ENCODE results near the gene HSPA9.

The HSPA9 gene

GRCh38 chr5:138545919-138546562 lies 29.2 kb downstream of the HSPA9 start:
- TF ChIP-seq SIN3A (IDR thresholded peaks at IDR 0.05; ENCODE audit: borderline replicate concordance, insufficient read depth, low read length) (no peak), POLR2AphosphoS5 (IDR thresholded peaks at IDR 0.05; ENCODE audit: low read depth, low read length) (no peak), TAF1 (IDR thresholded peaks at IDR 0.05; ENCODE audit: borderline replicate concordance, insufficient read depth, low read length) (no peak), FOXP2 (optimal IDR thresholded peaks at IDR 0.05; ENCODE audit: borderline replicate concordance, extremely low read depth, extremely low read length, insufficient read depth) (no peak)
- TF ChIP-seq, protein P1, sequence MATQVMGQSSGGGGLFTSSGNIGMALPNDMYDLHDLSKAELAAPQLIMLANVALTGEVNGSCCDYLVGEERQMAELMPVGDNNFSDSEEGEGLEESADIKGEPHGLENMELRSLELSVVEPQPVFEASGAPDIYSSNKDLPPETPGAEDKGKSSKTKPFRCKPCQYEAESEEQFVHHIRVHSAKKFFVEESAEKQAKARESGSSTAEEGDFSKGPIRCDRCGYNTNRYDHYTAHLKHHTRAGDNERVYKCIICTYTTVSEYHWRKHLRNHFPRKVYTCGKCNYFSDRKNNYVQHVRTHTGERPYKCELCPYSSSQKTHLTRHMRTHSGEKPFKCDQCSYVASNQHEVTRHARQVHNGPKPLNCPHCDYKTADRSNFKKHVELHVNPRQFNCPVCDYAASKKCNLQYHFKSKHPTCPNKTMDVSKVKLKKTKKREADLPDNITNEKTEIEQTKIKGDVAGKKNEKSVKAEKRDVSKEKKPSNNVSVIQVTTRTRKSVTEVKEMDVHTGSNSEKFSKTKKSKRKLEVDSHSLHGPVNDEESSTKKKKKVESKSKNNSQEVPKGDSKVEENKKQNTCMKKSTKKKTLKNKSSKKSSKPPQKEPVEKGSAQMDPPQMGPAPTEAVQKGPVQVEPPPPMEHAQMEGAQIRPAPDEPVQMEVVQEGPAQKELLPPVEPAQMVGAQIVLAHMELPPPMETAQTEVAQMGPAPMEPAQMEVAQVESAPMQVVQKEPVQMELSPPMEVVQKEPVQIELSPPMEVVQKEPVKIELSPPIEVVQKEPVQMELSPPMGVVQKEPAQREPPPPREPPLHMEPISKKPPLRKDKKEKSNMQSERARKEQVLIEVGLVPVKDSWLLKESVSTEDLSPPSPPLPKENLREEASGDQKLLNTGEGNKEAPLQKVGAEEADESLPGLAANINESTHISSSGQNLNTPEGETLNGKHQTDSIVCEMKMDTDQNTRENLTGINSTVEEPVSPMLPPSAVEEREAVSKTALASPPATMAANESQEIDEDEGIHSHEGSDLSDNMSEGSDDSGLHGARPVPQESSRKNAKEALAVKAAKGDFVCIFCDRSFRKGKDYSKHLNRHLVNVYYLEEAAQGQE (IDR thresholded peaks at IDR 0.05; ENCODE audit: insufficient read depth in 1 of 2, low read depth in 2 of 2, low read length in 2 of 2) = no peak

DNA sequence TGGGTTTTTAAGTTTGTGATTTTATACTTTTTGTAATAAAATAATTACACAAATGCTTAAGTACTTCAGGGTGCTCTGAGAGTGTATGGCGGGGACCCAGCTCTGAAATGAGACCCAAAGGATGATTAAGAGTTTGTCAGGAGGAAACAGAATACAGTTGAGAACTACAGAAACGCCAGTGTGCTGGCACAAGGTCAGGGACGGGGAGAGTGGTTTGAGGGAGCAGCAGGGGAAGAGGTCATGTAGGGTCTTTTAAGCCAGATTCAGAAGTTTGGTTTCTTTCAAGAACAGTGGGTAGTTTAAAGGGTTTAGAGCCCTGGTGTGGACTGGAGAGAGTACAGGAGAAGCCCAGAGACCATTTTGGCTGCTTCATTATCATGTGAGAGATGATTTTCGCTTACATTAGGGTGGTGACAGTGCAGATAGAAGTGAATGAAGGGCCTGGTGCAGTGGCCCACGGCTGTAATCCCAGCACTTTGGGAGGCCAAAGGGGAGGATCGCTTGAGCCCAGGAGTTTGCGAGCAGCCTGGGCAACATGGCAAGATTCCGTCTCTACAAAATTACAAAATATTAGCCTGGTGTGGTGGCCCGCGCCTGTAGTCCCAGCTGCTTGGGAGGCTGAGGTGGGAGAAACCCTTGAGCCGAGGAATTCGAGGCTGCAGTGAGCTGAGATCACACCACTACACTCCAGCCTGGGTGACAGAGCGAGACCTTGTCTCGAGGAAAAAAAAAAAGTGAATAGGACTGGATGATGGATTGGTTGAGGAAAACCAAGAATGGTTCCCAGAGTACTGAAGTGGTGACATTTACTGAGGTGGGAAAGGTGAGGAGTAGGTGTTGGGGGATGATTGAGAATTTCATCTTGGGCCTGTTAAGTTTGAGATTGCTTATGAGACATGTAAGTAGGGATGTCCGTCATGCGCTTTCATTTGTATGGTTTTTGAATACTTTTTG lies 30.7 kb downstream of the HSPA9 start:
- TF ChIP-seq FOXP2 (optimal IDR thresholded peaks at IDR 0.05; ENCODE audit: borderline replicate concordance, extremely low read depth, extremely low read length, insufficient read depth) = no peak
- no peak for TF ChIP-seq SIN3A (IDR thresholded peaks at IDR 0.05; ENCODE audit: borderline replicate concordance, insufficient read depth, low read length)
- no peak for TF ChIP-seq POLR2AphosphoS5 (IDR thresholded peaks at IDR 0.05; ENCODE audit: low read depth, low read length)
- TF ChIP-seq, protein P1 (IDR thresholded peaks at IDR 0.05; ENCODE audit: insufficient read depth in 1 of 2, low read depth in 2 of 2, low read length in 2 of 2) = no peak
- no peak for TF ChIP-seq TAF1 (IDR thresholded peaks at IDR 0.05; ENCODE audit: borderline replicate concordance, insufficient read depth, low read length)

- TF ChIP-seq SIN3A (IDR thresholded peaks at IDR 0.05; ENCODE audit: borderline replicate concordance, insufficient read depth, low read length) (no peak), TAF1 (IDR thresholded peaks at IDR 0.05; ENCODE audit: borderline replicate concordance, insufficient read depth, low read length) (peak; percentile 10; the same call in 1 of the 2 replicates)
These were observed 31.5 kb downstream of the HSPA9 start for GRCh38 chr5:138543730-138544104.

DNA sequence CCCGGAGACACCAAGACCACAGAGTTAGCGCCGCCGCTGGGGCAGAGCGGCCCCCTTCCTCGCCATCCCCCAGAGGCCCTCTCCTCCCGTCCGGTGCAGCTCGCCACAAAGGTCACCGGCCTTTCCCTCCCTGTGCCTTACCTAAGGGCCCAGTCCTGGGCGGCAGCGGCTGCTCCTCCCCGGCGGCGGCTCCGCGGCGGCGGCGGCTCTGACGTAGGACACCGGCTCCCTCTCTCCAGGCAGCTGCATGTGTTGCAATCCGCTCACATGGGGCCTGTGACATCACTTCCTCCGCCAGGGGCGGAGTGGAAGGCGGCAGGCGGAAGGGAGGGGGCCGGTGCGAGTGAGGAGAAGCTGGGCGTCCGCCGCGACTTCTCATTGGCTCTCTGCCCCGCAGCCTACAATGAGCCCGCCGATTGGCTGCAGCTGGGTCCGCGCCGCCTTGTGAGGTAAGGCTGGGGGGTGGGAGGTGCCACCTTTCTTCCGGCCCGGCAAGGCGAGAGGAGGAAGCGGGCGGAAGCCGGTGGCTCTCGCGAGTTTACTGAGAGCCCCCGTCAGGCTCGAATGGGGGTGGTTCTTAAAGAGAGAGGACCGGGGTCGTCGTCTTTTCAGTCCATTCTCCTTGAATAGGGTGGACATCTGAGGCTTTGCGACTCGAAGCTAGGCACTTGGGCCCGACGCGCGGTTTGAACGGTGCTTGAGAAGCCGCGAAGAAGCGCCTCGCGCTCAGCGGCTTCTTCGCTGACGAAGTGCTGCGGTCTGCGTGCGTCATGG lies 32.1 kb downstream of the HSPA9 start, which contains the start of gene ETF1:
ETF1 (minus strand) TSS at position 281 of the 774 bp plus-strand sequence. CDS start 318 bp downstream, outside the sequence.
- TF ChIP-seq POLR2AphosphoS5 (IDR thresholded peaks at IDR 0.05; ENCODE audit: low read depth, low read length) (peak; percentile 74), TAF1 (IDR thresholded peaks at IDR 0.05; ENCODE audit: borderline replicate concordance, insufficient read depth, low read length) (peak; percentile 73; the same call in 1 of the 2 replicates), SIN3A (IDR thresholded peaks at IDR 0.05; ENCODE audit: borderline replicate concordance, insufficient read depth, low read length) (peak; percentile 67; the same call in 1 of the 2 replicates), FOXP2 (optimal IDR thresholded peaks at IDR 0.05; ENCODE audit: borderline replicate concordance, extremely low read depth, extremely low read length, insufficient read depth) (peak; percentile 86)
- TF ChIP-seq, protein P1 (IDR thresholded peaks at IDR 0.05; ENCODE audit: insufficient read depth in 1 of 2, low read depth in 2 of 2, low read length in 2 of 2) = peak in 1 of 2 experiments; percentile 45; a peak in 1 of 4 replicates
